ENCODE measurements around the gene SERP2.

Gene SERP2

GRCh38 chr13:44434766-44435141 lies 61.1 kb downstream of the SERP2 start:
- DNase-seq (ENCODE audit: low read depth in 2 of 2): no peak

DNA sequence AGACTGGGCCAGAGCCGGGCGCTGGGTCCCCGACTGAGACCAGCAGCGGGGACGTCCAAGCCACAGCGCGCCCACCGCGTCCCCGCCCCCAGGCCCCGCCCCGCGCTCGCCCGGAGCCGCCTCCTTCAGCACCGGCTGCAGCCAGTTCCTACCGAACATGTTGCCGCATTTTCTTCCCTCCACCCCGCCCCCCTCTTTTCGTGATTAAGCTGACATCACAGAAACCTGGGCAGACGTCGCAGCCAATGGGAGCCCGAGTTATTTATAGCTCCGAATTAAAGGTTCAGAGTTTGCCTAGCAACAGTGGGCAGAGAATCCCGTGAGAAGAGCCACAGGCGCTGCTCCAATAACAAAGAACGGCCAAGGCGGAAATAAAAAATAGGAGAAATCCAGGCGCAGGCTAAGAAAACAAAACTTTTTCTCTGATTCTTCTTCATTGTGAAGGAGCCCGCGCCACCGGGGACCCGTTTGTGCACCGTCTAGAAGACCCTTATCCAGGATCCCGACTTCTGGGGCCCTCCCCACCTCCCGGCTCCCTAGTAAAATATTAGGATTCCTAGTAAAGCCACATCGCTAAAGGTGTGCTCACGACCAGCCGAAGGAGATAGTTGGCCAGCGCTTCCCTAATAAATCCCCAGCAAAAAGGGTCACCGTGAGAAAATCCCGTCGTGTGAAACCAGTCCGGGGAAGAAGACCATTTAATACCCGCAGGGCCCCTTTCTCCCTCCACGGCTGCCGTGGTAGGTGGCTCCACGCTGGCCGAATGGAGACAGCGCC lies 61.7 kb downstream of the SERP2 start:
- peak; percentile 78 to 86 for DNase-seq (ENCODE audit: low read depth in 2 of 2)

GRCh38 chr13:44435919-44436510 lies 62.4 kb downstream of the SERP2 start:
- no peak for DNase-seq (ENCODE audit: low read depth in 2 of 2)

GRCh38 chr13:44436589-44437337 lies 63.1 kb downstream of the SERP2 start:
- DNase-seq (ENCODE audit: low read depth in 2 of 2): peak; percentile 22 to 29

DNA sequence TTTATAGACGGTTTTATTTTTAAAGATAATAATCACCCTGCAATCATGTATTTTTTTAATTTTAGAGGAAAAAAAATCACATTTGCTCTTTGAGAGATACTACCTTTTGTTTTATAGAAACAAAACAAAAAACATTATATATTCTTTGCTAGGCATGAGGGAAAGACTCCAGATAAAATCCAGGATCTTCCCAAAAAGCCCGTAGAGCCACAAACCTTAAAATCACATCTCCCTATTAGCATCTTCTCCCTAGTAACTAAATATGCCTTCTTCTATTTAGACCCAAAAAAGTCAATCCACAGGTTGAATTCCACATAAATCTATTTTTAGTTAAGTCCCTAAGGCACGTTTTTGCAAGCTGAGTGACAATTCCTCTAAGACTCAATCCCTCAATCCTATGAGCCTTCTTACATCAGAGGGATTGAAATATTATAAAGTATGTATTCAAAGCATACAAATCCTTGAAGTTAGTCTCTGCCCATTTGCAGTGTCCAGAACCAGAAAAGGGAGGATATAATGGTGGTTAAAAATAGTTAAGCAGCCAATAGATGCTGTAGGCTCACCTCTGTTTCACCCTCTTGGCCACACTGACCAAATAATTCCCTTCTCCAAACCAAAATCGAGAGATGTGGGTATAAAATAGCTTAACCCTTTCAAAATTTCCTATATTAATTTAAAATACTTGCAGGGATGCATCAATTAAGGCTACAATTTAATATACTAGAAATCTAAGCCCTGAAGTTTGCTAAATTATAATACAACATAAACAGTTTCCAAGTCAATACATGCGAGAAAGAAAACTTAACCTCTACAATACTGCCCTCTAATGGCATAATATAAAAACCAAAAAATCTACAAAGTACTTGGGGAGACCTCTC lies 64.0 kb downstream of the SERP2 start:
- no peak for DNase-seq (ENCODE audit: low read depth in 2 of 2)

GRCh38 chr13:44438234-44438579 lies 64.6 kb downstream of the SERP2 start:
- DNase-seq (ENCODE audit: low read depth in 2 of 2): no peak

DNA sequence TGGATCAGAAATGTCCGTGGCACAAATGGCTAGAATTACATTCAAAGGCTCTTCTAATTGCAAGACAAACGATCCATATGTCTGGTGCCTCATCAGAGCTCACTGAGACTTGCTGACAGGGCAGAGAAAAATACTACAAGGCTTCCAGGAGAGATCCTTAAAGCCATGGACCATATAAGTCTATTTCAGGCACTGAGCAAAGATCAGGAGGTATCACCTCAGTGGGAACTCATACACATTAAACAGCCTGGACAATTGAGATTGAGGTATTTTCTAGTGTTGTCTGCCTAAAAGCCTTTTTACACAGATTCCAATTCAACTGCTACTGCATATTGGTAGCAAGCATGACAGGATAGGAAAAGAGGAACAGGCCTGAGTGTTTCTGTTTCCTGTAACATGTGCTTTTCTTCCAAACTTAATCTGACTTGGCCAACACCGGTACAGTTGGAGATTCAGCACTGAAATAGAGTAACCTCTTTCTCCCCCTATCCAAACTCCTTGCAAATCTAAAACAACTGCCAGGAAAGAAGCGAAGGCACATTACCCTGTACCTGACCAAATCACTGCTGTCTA lies 65.9 kb downstream of the SERP2 start:
- no peak for DNase-seq (ENCODE audit: low read depth in 2 of 2)

DNA sequence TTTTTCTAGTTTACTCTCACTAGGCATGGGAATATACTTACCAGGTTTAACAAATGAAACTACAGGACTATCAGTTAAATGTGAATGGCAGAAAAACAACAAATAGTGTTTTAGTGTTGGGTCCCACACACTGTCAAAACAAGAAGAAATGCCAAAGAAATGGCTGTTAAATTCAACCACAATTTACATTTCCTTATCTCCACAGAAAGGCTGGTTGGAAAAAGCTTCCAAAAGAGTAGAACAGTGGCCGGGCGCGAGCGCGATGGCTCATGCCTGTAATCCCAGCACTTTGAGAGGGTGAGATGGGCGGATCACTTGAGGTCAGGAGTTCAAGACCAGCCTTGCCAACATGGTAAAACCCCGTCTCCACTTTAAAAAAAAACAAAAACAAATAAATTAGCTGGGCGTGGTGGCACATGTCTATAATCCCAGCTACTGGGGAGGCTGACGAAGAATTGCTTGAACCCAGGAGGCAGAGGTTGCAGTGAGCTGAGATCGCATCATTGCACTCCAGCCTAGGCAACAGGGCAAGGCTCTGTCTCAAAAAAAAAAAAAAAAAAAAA lies 66.5 kb downstream of the SERP2 start:
- no peak for DNase-seq (ENCODE audit: low read depth in 2 of 2)
